Sigmoid colon (tissue), 3 donors: ENCODE measurements around the gene GPR45.

Experiments
- POLR2A ChIP-seq, 2 donors: fragments of 450-650 bp; IDR thresholded peaks; one replicate each; pipeline ENCODE4 v1.6.1; 2016; ENCODE audit warnings: antibody characterized with exemption in 2 of 2, mild to moderate bottlenecking in 2 of 2, moderate library complexity in 2 of 2
- TF ChIP-seq, protein P1 (sequence below), 4 experiments: fragments of 450-650 bp in 3 of 4; fragments of 200-600 bp in 1 of 4; IDR thresholded peaks; one replicate each; pipeline ENCODE4 v1.5.1; 2016 to 2019; ENCODE audit warnings: antibody characterized with exemption in 4 of 4, mild to moderate bottlenecking in 3 of 4, moderate library complexity in 2 of 4

DNA sequence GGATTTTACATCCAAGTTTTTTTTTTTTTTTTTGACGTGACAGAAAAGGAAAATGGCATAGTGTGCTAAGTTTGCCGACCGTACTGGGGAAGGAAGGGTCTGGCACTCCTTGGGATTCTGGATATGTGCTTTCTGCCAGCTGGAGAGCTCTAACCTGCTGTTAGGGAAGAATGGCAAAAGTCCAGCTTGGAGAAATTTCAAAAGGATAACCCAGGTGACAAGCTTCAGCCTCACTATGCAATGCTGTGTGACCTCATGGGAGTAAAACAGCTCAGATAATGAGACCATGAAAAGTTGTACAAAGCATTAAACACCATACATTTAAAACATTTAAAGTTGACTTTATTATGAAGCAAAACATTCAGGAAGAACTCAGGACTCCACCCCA is 10.3 kb upstream of the GPR45 start:
- TF ChIP-seq, protein P1, sequence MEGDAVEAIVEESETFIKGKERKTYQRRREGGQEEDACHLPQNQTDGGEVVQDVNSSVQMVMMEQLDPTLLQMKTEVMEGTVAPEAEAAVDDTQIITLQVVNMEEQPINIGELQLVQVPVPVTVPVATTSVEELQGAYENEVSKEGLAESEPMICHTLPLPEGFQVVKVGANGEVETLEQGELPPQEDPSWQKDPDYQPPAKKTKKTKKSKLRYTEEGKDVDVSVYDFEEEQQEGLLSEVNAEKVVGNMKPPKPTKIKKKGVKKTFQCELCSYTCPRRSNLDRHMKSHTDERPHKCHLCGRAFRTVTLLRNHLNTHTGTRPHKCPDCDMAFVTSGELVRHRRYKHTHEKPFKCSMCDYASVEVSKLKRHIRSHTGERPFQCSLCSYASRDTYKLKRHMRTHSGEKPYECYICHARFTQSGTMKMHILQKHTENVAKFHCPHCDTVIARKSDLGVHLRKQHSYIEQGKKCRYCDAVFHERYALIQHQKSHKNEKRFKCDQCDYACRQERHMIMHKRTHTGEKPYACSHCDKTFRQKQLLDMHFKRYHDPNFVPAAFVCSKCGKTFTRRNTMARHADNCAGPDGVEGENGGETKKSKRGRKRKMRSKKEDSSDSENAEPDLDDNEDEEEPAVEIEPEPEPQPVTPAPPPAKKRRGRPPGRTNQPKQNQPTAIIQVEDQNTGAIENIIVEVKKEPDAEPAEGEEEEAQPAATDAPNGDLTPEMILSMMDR (IDR thresholded peaks at IDR 0.05) = no peak
- TF ChIP-seq POLR2A (IDR thresholded peaks at IDR 0.05) = no peak
